IPS DF 19.7 (cell line): ENCODE data around the gene TAF7.
"Not testable (repeated sequence)": the region's sequence is repeated elsewhere in the genome, so short reads cannot be mapped to it uniquely, and the experiment has no call there.

ENCODE experiments used
- DNase-seq: peaks from one replicate; pipeline ENCODE4 v3.0.0-alpha.2; 2013; ENCODE audit warnings: low read depth, low spot score

TAF7 gene, protein sequence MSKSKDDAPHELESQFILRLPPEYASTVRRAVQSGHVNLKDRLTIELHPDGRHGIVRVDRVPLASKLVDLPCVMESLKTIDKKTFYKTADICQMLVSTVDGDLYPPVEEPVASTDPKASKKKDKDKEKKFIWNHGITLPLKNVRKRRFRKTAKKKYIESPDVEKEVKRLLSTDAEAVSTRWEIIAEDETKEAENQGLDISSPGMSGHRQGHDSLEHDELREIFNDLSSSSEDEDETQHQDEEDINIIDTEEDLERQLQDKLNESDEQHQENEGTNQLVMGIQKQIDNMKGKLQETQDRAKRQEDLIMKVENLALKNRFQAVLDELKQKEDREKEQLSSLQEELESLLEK

DNA sequence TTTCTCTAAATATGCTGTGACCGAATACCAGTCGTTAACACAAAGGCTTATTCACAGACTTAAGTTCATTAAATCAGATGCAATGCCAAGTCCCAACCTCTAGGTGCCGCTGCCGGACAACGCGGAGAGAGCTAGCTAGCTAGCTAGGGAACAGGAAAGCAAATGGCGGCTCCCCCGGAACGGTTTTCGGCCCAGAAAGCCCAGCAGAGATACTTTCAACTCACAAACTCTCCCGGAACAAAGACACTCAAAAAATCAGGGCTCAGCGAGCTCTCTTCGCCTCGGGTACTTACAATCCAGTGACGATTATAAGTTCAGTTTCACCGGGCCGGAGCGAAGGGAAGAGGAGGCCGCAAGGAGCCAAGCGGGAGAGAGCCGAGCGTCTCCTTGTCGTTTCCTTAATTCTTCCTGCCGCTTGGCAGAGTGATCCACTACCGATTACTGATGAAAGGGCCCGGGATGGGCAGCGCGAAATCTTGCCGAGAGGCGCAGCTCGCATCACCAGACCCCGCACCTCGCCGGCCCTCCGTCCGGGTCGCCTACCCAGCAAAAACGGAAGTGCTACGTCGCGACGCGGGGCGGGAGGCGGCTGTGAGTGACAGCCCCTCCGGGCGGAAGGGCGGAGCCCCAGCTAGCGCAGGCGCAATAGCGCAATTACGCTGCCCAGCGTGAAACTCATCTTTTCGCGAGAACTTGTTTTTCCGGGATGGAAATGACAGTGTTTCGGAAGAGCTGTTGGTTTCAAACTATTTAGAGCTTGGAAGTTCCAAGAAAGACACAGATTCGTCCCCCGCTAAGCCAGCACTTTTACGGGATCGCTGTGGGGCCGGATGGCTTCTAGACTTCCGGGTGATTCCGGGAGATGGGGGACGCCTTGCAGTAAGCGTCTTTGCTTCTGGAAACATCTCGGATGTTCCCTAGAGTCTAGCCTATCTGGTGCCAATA is at the start of gene TAF7:
TAF7 (minus strand) TSS at position 560 of the 945 bp plus-strand sequence. CDS start 740 bp downstream, outside the sequence.
- peak; percentile 82 for DNase-seq

DNA sequence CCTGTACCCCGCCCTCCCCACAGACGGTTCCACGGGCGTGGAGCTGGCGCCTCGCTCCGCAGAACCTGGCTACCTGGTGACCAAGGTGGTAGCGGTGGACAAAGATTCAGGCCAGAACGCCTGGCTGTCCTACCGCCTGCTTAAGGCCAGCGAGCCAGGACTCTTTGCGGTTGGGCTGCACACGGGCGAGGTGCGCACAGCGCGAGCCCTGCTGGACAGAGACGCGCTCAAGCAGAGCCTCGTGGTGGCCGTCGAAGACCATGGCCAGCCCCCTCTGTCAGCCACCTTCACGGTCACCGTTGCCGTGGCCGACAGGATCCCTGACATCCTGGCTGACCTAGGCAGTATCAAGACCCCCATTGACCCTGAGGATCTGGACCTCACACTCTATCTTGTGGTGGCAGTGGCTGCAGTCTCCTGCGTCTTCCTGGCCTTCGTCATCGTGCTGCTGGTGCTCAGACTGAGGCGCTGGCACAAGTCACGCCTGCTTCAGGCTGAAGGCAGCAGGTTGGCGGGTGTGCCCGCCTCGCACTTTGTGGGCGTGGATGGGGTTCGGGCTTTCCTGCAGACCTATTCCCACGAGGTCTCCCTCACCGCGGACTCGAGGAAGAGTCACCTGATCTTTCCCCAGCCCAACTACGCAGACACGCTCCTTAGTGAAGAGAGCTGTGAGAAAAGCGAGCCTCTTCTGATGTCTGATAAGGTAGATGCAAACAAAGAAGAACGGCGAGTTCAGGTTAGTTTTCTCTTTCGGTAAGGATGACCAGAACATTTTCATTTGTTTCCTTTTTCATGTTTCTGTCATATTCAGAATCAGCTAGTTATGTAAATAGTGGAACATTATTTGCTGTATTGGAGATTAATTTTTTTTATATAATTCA is 45.7 kb upstream of the TAF7 start:
- DNase-seq, result no peak

DNA sequence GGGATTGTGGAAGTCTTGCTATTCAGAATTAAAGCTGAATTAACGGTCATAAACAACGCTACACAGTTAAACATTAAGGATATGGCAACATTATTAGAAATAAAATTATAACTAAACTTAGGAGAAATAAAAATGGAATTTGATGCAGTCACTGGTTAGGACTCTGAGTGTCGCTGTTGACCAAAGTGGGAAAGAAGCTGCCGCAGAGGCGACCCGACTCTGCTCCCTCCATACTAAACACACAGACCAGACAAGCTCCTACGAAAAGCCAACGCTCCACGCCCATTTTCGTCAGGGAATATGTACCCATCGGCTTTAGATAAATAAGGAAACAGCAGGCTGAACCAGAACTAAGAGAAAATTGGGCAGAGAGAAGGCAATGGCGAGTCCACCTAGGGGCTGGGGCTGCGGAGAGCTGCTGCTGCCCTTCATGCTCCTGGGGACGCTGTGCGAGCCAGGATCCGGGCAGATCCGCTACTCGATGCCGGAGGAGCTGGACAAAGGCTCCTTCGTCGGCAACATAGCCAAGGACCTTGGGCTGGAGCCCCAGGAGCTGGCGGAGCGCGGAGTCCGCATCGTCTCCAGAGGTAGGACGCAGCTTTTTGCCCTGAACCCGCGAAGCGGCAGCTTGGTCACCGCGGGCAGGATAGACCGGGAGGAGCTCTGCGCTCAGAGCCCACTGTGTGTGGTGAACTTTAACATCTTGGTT is 43.5 kb upstream of the TAF7 start, which contains the start of gene PCDHGA5:
PCDHGA5 (plus strand) TSS at position 211 of the 709 bp plus-strand sequence; CDS start at position 380, 169 bp downstream.
- DNase-seq, result no peak

DNA sequence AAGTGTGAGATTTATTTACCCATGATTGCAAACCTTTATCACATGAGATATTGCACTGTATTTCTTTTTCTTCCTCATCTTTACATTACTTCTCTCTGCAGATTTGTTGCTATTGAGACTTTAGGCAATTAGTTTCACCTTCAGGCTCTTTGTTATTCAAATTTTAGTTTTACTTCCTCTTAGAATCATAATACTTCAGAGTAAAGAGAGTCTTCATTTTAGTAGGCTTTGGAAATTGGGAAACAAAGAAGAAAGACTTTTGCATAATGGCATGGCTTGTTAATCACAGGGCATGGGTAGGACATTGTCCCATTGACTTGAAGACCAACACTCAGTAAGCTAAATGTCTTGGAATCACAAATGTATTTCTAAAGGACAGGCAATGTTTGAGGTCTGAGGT is 42.1 kb upstream of the TAF7 start:
- DNase-seq, result no peak

DNA sequence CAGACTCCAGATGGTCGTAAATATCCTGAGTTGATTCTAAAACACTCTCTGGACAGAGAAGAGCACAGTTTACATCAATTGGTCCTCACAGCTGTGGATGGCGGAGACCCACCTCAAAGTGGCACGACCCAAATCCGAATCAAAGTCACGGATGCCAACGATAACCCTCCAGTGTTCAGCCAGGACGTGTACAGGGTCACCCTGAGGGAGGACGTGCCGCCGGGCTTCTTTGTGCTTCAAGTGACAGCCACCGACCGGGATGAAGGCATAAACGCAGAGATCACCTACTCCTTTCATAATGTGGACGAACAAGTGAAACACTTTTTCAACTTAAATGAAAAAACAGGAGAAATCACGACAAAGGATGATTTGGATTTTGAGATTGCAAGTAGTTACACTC is 40.1 kb upstream of the TAF7 start:
- no peak for DNase-seq

DNA sequence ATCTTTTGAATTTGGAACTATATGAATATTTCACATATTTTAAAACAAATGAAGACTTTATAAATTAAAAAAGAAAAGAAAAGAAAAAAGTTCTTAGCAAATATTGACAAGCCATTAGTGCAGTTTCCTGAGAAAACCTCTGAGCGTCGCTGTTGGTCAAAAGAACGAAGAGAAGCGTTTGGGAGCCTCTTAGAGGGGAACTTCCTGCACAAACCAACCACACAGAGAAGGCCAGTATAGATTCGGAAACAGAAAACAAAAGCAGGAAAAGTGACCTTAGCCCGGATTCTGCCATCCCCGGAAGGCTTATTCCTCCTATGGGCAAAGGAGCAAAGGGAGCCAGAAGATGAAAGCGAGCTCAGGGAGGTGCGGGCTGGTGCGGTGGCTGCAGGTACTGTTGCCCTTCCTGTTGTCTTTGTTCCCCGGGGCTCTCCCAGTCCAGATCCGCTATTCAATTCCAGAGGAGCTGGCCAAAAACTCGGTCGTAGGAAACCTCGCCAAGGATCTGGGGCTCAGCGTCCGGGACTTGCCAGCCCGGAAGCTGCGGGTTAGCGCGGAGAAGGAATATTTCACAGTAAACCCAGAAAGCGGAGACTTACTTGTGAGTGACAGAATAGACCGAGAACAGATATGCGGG is 39.3 kb upstream of the TAF7 start, which contains the start of gene PCDHGB2:
PCDHGB2 (plus strand) TSS at position 205 of the 637 bp plus-strand sequence; CDS start at position 347, 142 bp downstream.
- no peak for DNase-seq

DNA sequence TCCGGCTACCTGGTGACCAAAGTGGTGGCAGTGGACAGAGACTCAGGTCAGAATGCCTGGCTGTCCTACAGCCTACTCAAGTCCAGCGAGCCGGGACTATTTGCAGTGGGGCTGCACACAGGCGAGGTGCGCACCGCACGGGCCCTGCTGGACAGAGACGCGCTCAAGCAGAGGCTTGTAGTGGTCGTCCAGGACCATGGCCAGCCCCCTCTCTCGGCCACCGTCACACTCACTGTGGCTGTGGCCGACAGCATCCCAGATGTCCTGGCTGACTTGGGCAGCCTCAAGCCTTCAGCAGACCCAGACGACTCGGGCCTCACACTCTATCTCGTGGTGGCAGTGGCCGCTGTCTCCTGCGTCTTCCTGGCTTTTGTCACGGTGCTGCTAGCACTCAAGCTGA is 36.4 kb upstream of the TAF7 start:
- DNase-seq, result no peak

DNA sequence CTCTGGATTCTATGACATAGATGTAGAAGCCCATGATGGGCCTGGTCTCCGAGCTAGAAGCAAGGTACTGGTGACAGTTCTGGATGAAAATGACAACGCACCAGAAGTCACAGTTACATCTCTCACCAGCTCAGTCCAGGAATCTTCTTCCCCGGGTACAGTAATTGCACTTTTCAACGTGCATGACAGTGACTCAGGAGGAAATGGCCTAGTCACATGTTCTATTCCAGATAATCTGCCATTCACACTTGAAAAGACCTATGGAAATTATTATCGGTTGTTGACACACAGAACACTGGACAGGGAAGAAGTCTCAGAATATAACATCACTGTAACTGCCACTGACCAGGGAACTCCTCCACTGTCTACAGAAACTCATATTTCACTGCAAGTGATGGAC is 35.5 kb upstream of the TAF7 start:
- no peak for DNase-seq

DNA sequence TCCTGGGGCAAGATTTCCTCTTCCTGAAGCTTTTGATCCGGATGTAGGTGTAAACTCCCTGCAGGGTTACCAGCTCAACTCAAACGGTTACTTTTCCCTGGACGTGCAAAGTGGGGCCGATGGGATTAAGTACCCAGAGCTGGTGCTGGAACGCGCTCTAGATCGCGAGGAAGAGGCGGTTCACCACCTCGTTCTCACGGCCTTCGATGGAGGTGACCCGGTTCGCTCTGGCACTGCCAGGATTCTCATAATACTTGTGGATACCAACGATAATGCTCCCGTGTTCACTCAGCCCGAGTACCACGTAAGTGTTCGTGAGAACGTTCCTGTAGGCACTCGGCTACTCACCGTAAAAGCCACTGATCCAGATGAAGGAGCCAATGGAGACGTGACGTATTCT is 35.1 kb upstream of the TAF7 start:
- no peak for DNase-seq

DNA sequence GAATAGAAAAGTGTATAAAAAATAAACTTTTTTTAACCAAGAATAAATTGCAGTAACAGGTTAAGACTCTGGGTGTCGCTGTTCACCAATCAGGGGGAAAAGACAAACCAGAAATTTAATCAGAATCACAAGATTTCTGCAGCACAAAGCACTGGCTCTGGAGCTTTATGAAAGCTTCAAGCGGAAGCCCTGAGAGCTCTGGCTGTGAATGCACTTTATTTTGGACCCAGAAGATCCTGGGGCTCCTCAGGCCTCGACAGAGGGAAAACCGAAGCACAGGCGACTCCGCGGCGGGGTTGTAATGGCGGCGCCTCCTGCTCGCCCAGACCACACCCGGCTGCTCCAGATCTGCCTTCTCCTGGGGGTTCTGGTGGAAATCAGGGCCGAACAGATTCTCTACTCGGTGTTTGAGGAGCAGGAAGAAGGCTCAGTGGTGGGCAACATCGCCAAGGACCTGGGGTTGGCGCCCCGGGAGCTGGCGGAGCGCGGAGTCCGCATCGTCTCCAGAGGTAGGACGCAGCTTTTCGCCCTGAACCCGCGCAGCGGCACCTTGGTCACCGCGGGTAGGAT is 34.4 kb upstream of the TAF7 start, which contains the start of gene PCDHGA4:
PCDHGA4 (plus strand) TSS at position 122 of the 570 bp plus-strand sequence; CDS start at position 209, 87 bp downstream.
- no peak for DNase-seq

DNA sequence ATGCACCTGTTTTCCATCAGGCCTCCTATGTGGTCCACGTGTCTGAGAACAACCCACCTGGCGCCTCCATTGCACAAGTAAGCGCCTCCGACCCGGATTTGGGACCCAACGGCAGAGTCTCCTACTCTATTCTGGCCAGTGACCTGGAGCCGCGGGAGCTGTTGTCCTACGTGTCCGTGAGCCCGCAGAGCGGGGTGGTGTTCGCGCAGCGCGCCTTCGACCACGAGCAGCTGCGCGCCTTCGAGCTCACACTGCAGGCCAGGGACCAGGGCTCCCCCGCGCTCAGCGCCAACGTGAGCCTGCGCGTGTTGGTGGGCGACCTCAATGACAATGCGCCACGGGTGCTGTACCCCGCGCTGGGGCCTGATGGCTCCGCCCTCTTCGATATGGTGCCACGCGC is 31.0 kb upstream of the TAF7 start:
- no peak for DNase-seq

DNA sequence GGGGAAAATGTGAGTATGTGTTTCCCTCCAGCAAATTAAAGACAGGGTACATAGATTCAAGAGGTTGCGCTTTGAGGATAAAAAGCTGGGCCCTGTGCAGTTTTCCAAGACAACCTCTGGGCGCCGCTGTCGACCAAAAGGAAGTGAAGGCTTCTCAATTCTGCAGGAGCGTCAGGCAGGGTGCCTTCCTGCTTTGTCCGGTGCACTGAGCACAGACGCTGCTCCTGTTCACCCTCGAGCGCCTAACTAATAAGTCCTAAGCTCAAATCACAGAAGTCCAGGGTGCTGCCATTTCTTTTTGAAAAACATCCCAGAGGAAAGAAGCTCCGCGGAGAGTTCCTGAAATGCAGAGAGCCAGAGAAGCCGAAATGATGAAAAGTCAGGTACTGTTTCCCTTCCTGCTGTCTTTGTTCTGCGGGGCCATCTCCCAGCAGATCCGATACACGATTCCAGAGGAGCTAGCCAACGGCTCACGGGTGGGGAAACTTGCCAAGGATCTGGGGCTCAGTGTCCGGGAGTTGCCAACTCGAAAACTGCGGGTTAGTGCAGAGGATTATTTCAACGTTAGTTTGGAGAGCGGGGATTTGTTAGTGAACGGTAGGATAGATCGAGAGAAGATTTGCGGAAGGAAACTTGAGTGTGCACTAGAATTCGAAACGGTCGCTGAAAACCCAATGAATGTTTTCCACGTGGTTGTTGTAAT is 29.5 kb upstream of the TAF7 start, which contains the start of gene PCDHGB1:
PCDHGB1 (plus strand) TSS at position 183 of the 703 bp plus-strand sequence; CDS start at position 345, 162 bp downstream.
- no peak for DNase-seq

DNA sequence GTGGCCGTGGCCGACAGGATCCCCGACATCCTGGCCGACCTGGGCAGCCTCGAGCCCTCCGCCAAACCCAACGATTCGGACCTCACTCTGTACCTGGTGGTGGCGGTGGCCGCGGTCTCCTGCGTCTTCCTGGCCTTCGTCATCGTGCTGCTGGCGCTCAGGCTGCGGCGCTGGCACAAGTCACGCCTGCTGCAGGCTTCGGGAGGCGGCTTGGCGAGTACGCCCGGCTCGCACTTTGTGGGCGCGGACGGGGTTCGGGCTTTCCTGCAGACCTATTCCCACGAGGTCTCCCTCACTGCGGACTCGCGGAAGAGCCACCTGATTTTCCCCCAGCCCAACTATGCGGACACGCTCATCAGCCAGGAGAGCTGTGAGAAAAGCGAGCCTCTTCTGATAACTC is 25.4 kb upstream of the TAF7 start:
- DNase-seq, result not testable (repeated sequence)

DNA sequence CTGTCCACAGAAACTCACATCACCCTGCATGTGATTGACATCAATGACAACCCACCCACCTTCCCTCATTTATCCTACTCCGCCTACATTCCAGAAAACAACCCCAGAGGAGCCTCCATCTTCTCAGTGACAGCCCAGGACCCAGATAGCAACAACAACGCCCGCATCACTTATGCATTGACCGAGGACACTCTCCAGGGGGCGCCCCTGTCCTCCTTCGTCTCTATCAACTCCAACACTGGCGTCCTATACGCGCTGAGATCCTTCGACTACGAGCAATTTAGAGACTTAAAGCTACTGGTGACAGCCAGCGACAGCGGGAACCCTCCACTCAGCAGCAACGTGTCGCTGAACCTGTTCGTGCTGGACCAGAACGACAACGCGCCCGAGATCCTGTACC is 24.7 kb upstream of the TAF7 start:
- no peak for DNase-seq

DNA sequence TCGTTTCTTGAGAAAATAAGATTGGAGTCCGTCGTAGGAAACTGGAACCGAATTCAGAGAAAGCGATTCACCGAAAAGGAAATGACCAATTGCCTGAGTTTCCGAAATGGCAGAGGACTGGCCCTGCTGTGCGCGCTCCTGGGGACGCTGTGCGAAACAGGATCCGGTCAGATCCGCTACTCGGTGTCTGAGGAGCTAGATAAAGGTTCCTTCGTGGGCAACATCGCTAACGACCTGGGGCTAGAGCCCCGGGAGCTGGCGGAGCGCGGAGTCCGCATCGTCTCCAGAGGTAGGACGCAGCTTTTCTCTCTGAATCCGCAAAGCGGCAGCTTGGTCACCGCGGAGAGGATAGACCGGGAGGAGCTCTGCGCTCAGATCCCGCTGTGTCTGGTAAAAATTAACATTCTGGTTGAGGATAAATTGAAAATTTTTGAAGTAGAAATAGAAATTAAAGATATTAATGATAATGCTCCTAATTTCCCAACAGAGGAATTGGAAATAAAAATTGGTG is 23.4 kb upstream of the TAF7 start:
- no peak for DNase-seq

DNA sequence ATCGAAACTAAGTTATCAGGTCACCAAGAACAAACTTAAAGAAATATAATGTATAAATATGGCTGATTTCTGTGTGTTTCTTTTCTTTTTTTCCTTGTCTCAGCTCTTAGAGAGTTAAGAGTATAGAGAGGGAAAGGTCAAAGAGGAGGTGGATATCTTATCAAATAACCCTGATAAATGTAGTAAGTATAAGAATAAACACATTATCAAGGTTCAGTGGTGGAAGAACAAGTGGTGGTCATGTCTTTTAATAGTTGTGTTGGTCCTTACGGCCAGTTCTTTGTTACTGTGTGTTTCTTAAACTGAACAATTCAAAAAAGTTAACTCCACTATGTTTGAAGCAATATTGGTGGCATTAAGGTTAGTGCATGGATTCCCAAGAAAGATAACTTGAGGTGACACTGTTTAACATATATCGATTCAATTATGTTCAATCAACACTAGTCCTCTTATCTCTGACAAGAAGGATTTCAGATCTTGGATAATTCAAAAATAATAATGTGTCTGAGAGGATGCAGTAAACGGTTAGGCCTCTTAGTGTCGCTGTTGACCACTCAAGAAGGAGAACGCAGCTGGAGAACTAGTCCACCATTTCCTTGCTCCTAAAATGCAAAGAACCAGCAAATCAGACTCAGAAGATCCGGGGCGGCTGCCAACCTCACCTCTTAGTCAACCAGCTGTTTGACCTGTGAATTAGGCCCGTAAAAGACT is 22.8 kb upstream of the TAF7 start, which contains the start of gene PCDHGA3:
PCDHGA3 (plus strand) TSS at position 588 of the 711 bp plus-strand sequence. CDS start 205 bp downstream, outside the sequence.
- DNase-seq, result no peak

DNA sequence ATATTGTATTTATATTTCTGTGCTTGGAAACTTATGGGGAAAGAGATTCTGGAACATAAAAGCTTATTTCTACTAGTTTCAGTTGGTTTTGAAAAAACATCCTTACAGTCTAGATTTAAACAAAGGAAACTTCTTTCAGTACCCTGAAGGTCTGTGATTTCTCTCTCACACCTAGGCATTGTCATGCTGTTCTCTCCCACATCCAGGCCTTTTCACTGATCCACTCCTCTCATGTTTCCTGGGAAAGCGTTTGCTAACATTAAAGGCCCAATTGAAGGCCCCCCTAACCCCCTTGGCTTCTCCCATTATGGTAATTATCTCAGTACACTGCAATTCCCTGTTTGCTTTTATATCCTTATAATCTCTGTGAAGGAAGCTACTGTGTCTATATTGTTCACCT is 22.2 kb upstream of the TAF7 start:
- DNase-seq, result no peak

DNA sequence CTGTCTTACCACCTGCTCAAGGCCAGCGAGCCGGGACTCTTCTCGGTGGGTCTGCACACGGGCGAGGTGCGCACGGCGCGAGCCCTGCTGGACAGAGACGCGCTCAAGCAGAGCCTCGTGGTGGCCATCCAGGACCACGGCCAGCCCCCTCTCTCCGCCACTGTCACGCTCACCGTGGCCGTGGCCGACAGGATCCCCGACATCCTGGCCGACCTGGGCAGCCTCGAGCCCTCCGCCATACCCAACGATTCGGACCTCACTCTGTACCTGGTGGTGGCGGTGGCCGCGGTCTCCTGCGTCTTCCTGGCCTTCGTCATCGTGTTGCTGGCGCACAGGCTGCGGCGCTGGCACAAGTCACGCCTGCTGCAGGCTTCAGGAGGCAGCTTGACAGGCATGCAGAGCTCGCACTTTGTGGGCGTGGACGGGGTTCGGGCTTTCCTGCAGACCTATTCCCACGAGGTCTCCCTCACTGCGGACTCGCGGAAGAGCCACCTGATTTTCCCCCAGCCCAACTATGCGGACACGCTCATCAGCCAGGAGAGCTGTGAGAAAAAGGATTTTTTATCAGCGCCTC is 20.3 kb upstream of the TAF7 start:
- not testable (repeated sequence) for DNase-seq
